Skin epidermis (tissue), 12 donors: ENCODE data around the gene ACBD4.

Experiments
- H3K27ac ChIP-seq, 21 experiments: fragments of 200-600 bp; sonication (generic) in 11 of 21; one replicate each; pipeline ENCODE4 v1.5.0; 2020; ENCODE audit warnings: mild to moderate bottlenecking in 3 of 21, inconsistent platforms in 2 of 21, moderate library complexity in 2 of 21
- H3K4me3 ChIP-seq, 7 experiments: fragments of 200-600 bp; sonication (generic) in 2 of 7; one replicate each; pipeline ENCODE4 v1.5.0; 2020; ENCODE audit warnings: inconsistent platforms in 2 of 7, mild to moderate bottlenecking in 2 of 7, moderate library complexity in 1 of 7

ACBD4 gene

DNA sequence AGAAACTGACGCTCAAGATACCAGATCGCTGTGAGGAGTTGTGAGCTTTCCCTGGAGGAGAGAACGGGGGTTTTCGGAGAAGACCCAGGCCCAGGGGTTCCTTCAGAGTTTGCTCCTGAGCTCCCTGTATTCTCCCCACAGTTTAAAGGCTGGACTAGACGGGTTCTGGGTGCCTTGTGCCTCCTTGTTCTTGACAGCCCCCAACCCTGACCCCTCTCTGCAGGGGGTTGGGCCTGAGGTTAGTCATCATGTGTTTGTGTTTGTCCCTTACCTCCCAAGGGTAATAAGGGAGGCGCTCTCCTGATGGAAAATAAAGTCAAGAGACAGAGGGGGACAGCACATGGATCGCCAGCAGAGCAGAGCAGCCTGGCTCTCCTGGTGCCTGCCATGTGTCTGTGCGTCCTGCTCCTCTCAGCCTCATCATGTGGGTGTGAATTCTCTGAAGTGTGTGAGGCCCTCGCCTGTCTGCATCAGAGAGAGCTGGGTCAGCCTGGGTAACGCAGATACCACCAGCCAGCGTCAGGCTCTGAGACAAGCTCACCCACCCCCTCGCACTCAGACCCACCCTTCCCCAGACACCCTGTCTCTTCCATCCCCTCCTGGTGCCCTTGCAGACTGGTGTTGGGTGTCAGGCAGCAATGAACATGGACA is 34.9 kb downstream of the ACBD4 start:
- peak overlapping the region in 1 of 7 experiments; percentile 33 for H3K4me3 ChIP-seq
- peak overlapping the region in 20 of 21 experiments; percentile 83 to 98 (median 92) for H3K27ac ChIP-seq

DNA sequence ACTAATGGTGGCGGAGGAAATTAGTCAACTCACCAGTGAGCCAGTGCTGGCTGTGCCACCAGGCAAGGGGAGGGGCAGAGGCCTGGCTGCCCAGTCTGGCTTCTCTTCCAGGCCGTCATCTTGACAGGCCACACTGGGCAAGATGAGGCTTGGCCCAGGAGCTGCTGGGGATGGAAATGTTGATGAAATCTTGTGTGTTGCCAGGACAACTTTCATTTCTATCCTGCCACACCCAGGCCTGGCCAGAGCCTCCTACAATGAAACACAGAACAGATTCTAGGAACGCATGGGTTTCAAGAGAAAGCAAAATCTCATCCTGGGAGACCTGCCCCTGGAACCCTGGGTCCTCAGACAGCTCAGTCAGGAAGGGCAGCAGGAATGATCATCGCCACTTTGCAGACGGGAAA is 35.4 kb downstream of the ACBD4 start:
- peak overlapping the region in 6 of 7 experiments; percentile 9 to 33 (median 18) for H3K4me3 ChIP-seq
- H3K27ac ChIP-seq, result peak overlapping the region; percentile 51 to 98 (median 92)

DNA sequence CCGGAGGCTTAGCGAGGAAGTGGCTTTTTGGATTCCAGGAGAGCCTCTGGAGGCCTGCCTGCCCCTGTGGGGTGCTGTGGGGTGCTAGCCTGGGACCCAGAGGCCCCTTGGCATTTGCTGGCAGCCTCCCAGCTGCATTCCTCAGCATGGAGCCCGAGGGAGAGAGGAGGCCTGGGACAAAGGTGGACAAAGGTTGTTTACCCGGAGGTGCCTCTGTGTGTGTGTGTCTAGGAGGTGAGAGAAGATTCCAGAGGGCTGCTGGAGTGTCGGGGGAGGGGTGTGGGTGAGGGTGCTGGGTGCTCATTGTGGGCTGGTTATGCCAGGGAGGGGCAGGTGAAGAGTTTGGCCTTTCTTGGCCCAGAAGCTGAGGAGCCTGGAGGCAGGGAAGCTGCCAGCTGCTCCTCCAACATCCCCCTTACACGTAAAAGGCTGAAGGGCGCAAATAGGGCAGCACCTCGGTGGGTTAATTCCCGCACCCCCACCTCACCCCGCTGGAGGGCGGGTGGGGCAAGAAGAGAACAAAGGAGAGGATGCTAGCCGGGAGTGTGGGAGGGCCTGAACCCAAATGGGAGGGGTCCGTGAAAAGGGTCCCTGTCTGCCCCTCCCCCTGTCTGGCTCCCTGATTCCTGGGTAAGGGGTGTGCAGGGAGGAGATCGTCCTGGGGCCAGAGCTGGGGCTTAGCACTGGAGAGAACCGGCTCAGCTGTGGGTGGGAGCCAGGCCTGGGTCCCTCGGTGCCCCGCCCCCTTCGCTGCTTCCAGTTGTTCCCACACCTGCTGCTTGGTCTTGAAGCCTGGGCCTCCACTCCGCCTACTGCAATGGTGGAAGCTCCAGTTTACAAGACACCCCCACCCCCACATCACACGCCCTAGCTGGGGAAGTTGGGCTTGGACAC is 36.1 kb downstream of the ACBD4 start:
- Histone ChIP-seq H3K4me3 (peak overlapping the region; percentile 9 to 33 (median 20)), H3K27ac (peak overlapping the region; percentile 51 to 98 (median 92))

- Histone ChIP-seq H3K27ac (peak overlapping the region; percentile 51 to 98 (median 92)), H3K4me3 (peak overlapping the region; percentile 9 to 33 (median 20))
These were observed 36.7 kb downstream of the ACBD4 start for GRCh38 chr17:45172232-45172540.

DNA sequence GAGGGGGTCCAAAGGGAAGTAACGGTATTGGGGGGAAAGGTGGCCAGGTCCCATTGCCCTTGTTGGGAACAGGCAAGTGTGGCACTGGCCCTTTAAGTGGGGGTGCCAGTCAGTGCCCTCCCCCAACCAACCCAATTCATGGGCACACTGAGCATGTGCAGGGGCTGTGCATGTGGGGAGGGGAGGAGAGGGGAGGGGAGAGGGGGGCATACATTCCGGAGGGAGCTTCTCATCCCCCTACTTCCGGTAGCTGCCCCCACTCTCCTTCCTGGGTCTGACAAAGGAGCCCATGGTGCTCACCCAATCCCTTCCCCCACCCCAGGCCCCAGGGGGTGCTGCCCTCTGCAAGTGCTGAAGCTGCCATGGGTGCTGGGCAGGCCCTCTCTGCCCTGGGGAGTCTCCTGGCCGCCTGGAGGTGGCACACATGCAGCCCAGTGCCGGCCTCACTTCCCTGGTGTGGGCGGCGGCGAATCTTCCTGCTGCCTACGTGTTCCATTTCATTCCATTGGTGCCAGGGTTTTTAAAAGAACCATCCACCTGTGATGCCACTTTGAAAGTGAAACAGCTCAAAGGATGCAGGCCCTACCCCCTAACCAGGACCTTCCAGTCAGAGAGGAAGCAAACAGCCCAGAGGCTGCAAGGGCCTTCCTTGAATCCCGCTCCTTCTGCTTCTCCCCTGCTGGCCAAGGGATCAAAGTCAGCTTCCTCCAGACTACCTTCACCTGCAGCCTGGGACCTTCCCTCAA is 37.2 kb downstream of the ACBD4 start:
- Histone ChIP-seq H3K27ac (peak overlapping the region; percentile 51 to 98 (median 92)), H3K4me3 (peak overlapping the region; percentile 9 to 33 (median 20))

GRCh38 chr17:45175759-45176115 is 40.2 kb downstream of the ACBD4 start:
- Histone ChIP-seq H3K27ac (peak overlapping the region in 11 of 21 experiments; percentile 0 to 70 (median 47)), H3K4me3 (no peak overlapping the region)

DNA sequence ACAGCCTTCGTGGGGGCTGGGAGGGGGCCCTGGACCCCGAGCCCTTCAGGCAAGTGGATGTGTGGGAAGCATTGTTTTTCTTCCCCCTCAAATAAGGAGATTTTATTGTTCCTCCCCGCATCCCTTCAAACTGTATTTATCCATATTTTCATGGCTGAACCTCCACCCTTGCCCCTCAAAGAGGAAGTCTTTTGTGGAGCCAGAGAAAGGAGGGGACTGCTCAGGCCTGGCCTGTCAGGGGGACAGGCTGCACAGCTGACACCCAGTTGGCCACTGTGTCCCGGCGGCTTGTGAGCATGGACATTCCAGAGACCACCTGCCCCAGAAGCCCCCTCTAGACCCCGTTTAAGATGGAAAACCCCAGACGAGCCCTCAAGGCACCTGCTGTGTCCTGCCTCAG is 42.1 kb downstream of the ACBD4 start:
- H3K27ac ChIP-seq, result no peak overlapping the region

GRCh38 chr17:45184144-45184543 is 48.7 kb downstream of the ACBD4 start:
- Histone ChIP-seq H3K4me3 (no peak overlapping the region), H3K27ac (no peak overlapping the region)

More for the DNA sequence above, 42.1 kb downstream of the ACBD4 start:
- H3K4me3 ChIP-seq, result no peak overlapping the region

DNA sequence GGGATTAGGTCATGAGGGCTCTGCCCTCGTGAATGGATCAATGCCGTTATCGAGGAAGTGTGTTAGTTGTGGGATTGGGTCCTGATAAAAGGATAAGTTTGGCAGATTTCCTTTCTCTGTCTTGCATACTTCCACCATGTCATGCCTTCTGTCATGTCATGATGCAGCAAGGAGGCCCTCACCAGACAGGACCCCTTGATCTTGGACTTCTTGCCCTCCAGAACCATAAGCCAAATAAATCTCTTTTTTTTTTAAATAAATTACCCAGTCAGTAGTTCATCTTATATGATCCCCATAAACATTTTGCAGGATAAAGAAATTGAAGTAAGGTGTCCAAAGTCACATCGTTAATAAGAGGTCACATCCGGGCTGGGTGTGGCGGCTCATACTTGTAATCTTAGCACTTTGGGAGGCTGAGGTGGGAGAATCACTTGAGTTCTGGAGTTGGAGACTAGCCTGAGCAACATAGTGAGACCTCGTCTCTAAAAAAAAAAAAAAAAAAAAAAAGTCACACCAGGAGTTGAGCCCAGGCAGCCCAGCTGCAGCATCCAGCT is 51.4 kb downstream of the ACBD4 start:
- Histone ChIP-seq H3K4me3 (no peak overlapping the region), H3K27ac (no peak overlapping the region)

DNA sequence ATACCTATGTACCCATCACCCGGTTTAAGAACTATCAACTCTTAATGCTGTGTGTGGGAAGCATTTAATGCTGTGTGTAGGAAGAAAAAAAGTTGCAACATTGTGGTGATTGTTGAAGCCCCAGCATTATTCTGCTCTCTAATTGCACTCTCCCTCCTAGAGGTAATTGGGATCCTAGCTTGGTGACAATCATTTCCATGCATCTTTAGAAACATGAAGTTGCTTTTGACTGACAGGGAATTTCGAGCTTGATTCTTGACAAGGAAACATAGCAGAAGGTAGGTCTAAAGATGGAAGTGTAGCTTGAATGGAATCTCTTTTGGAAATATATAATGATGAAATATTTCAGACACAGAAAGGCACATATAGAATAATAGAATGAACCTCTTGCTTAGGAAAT is 53.5 kb downstream of the ACBD4 start:
- Histone ChIP-seq H3K4me3 (no peak overlapping the region), H3K27ac (no peak overlapping the region)

DNA sequence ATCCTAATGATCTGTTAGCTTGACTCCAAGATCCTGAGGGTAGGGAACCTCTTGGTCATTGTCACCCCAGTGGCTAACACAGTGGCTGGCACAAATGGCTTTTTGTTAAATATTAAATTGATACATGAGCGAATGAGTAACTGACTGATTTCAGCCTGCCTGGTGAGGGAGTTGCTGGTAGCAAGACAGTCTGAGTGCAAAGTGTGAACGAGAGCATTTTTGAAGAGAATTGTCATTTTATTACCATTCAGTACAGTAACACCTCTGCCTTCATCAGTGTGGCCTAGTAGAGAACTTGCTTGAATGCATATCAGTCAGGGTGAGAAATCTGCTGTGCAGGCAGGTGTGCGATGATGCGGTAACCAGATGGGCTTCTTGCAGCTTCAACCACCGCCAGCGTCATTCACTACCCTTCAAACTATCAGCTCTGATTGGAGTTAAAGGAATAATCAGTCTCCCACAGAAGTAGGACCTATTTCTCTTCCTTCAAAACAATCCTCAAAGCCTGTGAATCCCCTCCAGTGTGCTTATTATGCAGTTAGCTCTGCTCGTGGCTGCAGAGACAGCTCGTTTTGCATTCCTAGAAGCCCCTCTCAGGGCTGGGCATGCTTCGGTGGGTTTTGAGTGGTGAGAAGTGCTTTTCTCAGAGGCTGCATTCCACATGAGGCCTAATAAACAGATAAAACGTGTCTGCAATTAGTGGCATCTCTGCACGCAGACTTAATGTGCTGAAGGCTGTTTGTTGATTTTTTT is 55.2 kb downstream of the ACBD4 start:
- H3K4me3 ChIP-seq, result no peak overlapping the region
- H3K27ac ChIP-seq, result no peak overlapping the region
